Dendritic cell treated with granulocyte-macrophage colony-stimulating factor and Interleukin-4, amounts not matched to agents 40 ng/mL and 50 ng/mL, for 4 days (primary cell): ENCODE measurements around the gene ERBB2.
"Not testable (repeated sequence)": the region's sequence is repeated elsewhere in the genome, so short reads cannot be mapped to it uniquely, and the experiment has no call there.

Experiments used
- H3K27ac Mint-ChIP-seq: one replicate; pipeline ENCODE4 v1.8.0; 2022; ENCODE audit warnings: mild to moderate bottlenecking, mixed read lengths
- H3K27me3 Mint-ChIP-seq: one replicate; pipeline ENCODE4 v1.8.0; 2022; ENCODE audit warnings: mild to moderate bottlenecking, mixed read lengths
- H3K36me3 Mint-ChIP-seq: one replicate; pipeline ENCODE4 v1.8.0; 2022; ENCODE audit warnings: low read depth, mixed read lengths
- H3K4me1 Mint-ChIP-seq: one replicate; pipeline ENCODE4 v1.8.0; 2022; ENCODE audit warnings: low read depth, mixed read lengths
- H3K4me3 Mint-ChIP-seq: one replicate; pipeline ENCODE4 v1.8.0; 2022; ENCODE audit warnings: mild to moderate bottlenecking, moderate library complexity, mixed read lengths
- H3K9me3 Mint-ChIP-seq: one replicate; pipeline ENCODE4 v1.8.0; 2022; ENCODE audit warnings: mixed read lengths
- intact Hi-C: fragments of 100-400 bp; cut with micrococcal nuclease; formaldehyde crosslinking; loops from one replicate; pipeline ENCODE4 v1.15.0; 2022

The ERBB2 gene

DNA sequence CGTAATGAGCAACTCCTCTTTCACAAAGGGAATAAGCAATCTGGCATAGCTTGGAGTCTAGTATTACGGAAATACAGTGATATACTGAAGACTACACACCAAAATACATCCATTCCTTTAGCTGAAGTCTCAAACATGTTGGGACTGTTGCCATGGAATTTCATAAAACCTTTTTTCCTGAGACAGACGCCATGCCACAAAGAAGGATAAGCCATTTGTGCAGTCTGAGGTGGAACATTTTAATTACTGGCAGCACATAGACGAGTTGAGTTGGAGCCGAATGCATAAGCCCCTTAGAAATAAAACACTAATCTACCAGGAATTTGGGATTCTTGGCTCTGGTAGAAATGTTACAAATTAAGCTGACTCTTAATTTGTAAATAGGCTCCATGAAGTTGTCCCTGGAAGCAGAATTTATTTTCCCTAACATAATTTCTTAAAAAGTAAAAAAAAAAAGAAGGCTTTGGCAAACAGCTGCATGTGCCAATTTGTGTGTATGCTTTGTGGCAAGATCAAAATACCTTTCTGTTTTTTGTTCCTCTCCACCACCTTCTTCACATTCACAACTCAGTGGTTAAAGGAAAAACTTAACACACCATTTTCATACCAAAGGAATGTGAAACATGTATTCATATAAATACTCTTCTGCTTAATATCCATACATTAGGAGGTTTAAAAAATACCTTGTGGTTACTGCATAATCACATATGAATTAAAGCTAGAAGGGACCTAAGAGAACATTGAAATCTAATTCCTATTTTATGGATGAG, 63.4 kb downstream of the ERBB2 start:
- H3K27me3 Mint-ChIP-seq, result peaks cover 57% of the 10 kb centered on the region
- peaks cover 39% of the 10 kb centered on the region for H3K4me1 Mint-ChIP-seq
- H3K4me3 Mint-ChIP-seq, result no peak overlapping the region
- no peaks in the 10 kb centered on the region for H3K36me3 Mint-ChIP-seq
- H3K9me3 Mint-ChIP-seq, result no peaks in the 10 kb centered on the region
- intact Hi-C loops, result no loop called here
- no peak overlapping the region for H3K27ac Mint-ChIP-seq

DNA sequence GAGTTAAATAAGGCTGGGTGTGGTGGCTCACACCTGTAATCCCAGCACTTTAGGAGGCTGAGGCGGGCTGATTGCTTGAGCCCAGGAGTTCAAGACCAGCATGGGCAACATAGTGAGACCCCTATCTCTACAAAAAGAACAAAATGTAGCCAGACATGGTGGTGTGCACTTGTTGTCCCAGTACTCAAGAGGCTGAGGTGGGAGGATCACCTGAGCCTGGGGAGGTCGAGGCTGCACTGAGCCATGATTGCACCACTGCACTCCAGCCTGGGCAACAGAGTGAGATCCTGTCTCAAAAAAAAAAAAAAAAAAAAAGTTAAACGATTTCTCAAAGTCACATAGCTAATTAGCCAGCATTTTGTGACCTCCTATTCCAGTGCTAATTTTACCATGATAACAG, 64.3 kb downstream of the ERBB2 start:
- H3K4me3 Mint-ChIP-seq, H3K27ac Mint-ChIP-seq, intact Hi-C loops, H3K9me3 Mint-ChIP-seq, H3K36me3 Mint-ChIP-seq: not testable (repeated sequence)
- Mint-ChIP-seq H3K27me3 (peaks cover 58% of the 10 kb centered on the region), H3K4me1 (peaks cover 30% of the 10 kb centered on the region)

DNA sequence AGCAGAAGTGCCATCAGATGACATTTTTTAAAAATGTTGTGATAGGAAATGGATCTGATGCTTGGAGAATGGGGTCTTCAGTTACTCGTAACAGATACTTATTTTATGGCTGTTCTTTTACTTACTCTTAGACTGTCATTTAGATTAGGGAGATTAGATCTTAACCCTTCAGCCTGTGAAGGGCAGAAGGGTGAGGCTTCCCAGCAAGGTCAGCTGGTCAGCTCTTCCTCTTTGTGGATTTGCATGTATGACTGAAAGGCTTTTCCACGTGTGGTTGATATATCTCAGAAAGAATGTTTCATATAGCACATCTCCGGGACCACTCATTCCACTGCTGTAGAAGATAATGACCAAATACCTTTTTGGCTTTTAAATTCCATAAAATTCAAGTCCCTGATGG, 65.3 kb downstream of the ERBB2 start:
- Mint-ChIP-seq H3K36me3 (no peaks in the 10 kb centered on the region), H3K4me3 (no peak overlapping the region), H3K9me3 (no peaks in the 10 kb centered on the region), H3K27ac (no peak overlapping the region), H3K4me1 (peaks cover 23% of the 10 kb centered on the region), H3K27me3 (peaks cover 54% of the 10 kb centered on the region)
- intact Hi-C loops, result no loop called here

DNA sequence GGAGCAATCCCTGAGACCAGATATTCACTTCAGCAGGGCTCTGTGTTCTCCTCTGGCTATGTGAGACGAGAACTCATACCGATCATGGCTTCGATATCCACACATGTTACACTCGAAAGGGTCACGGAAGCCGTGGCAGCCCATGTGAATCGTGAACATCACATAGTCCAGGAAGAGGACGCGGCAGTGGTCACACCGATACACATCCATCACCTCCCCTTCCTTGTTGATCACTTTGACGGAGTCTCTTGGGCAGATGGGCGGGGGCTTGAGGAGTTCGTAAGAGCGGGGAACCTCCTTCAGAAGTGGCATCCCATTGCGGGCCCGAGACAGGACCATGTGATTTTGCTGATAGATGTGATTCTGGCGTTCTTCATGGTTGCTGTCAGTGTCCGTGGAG, 65.9 kb downstream of the ERBB2 start:
- Mint-ChIP-seq H3K4me3 (no peak overlapping the region), H3K27ac (no peak overlapping the region), H3K27me3 (peaks cover 55% of the 10 kb centered on the region), H3K36me3 (no peaks in the 10 kb centered on the region), H3K4me1 (peaks cover 23% of the 10 kb centered on the region), H3K9me3 (no peaks in the 10 kb centered on the region)
- intact Hi-C loops, result no loop called here

DNA sequence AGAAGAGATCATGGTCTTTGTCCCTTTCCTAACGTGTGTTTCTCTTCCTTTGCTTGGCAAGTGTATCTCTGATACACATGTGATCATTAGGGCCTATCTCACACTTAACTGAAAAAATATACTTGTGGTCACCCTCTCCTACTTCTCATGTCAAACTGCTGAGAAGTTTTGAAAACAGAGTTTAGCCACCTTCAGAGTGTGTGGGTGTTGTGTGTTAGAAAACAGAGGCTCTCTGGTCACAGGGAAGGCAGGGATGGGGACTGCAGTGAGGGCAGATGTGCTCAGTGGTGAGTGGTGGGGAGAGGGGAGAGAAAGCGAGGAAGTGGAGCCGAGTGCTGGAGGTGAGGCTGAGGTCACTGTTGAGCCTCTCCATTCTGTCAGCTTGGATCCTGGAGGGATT, 67.3 kb downstream of the ERBB2 start:
- H3K4me3 Mint-ChIP-seq, result no peak overlapping the region
- no peaks in the 10 kb centered on the region for H3K9me3 Mint-ChIP-seq
- intact Hi-C loops, result no loop called here
- no peak overlapping the region for H3K27ac Mint-ChIP-seq
- H3K36me3 Mint-ChIP-seq, result no peaks in the 10 kb centered on the region
- H3K27me3 Mint-ChIP-seq, result peaks cover 57% of the 10 kb centered on the region
- peaks cover 24% of the 10 kb centered on the region for H3K4me1 Mint-ChIP-seq

DNA sequence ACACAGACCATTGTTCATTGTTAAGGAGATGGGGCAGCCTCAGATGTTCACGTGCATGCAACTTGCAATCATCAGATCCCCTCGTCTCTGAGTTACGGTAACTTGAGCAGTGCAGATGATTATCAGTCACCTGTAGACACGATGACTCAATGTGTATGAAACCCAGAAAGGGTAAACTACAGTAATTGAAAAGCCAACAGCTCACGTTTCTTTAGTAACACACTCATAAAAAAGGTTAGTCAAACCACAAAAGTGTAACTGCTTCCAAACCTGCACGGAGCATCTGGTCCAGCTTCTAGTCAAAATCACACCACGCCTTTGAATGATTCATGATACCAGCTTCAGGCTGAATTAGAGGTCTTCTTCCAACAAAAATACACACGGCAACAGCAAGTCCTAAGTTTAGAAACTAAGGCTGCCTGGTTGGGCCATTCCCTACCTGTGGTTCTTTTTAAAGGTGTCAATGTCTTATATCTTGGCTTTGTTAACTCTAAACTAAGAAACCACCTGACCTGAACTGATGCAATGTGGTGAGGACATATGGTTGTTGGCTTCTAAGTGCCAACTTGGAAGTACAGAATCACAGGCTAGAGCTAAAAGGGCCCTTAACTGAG, 70.2 kb downstream of the ERBB2 start:
- Mint-ChIP-seq H3K27ac (no peak overlapping the region), H3K4me3 (no peak overlapping the region)

DNA sequence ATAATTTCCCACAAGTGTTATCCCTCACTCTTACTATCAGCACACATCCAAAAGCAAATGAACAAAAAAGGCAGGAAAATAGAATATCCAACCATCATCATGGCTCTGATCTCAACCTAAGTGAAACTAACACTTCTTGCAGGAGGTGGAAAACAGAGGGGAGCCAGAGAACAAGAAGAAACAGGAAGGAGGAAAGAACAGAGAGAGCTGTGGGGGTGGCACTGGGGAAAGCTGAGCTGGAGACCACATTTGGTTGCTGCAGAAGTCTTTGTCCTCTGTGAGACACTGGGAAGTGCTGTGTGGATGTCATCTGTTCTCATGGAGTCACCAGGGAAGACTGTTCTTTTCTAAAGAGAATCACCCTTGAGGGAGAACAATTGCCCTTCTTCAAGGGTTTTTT, 72.6 kb downstream of the ERBB2 start:
- peaks cover 12% of the 10 kb centered on the region for H3K4me1 Mint-ChIP-seq
- H3K27ac Mint-ChIP-seq, result no peak overlapping the region
- H3K27me3 Mint-ChIP-seq, result peaks cover 57% of the 10 kb centered on the region
- no peak overlapping the region for H3K4me3 Mint-ChIP-seq
- intact Hi-C loops, result no loop called here
- no peaks in the 10 kb centered on the region for H3K36me3 Mint-ChIP-seq
- H3K9me3 Mint-ChIP-seq, result no peaks in the 10 kb centered on the region

More for the DNA sequence above, 70.2 kb downstream of the ERBB2 start:
- Mint-ChIP-seq H3K27me3 (peaks cover 54% of the 10 kb centered on the region), H3K9me3 (no peaks in the 10 kb centered on the region), H3K4me1 (peaks cover 27% of the 10 kb centered on the region), H3K36me3 (no peaks in the 10 kb centered on the region)
- intact Hi-C loops, result no loop called here

DNA sequence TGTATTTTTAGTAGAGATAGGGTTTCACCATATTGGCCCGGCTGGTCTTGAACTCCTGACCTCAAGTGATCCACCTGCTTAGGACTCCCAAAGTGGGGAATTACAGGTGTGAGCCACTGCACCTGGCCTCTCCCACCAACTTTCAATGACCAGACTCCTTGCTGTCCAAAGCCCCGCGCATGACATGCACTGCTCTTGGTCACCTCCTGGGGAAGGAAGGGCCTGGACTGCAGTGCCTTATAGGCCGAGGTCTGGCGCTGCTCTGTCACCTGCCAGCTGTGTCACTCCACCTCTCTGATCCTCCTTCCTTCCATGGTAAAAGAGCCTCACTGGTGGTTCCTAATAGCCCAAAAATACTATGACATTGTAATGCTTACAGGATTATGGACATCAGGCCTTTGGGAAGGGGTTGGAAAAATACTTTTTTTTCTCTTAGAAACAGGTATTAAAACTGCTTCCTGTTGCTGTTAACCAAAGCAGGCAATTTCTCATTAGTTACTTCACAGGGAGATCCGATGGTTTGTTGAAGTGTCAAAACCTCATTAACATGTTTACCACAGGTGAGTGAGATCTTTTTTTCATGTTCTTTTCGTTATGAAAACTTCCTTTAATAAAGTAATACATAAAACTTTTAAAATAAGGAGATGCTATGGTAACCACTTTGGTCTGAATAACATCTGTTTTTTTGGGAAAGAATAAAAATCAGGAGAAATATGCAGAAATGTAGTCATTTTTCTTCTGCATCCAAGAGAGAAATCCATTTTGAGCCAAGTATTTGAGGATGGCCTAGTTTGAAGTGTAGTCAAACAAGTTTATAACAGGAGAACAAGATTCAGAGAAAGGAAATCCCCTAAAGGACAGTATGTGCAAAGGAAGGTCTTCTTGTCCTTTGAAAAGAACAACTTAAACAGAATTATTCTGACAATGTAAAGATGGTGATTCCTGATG, 73.4 kb downstream of the ERBB2 start:
- H3K4me3 Mint-ChIP-seq, result no peak overlapping the region
- intact Hi-C loops, result no loop called here
- H3K27ac Mint-ChIP-seq, result no peak overlapping the region
- H3K36me3 Mint-ChIP-seq, result no peaks in the 10 kb centered on the region
- peaks cover 14% of the 10 kb centered on the region for H3K4me1 Mint-ChIP-seq
- H3K9me3 Mint-ChIP-seq, result no peaks in the 10 kb centered on the region
- peaks cover 60% of the 10 kb centered on the region for H3K27me3 Mint-ChIP-seq

DNA sequence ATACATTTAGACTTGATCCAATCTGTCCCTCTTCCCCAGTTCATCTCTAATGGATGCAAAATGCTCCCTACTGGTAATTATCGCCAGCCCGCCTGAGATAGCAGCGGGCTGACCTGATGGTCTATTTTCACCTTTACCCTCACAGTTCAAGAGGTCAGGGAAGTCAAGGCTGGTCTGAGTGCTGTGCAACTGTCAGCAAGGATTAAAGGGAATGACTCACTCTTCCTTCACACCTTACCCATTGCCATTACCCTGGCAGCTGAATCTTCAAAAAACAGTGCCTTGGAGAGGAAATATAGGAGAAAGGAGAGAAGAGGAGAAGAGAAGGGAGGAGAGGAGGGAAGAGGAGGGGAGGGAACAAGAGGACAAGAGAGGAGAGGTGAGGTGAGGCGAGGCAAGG, 74.2 kb downstream of the ERBB2 start:
- H3K9me3 Mint-ChIP-seq, result no peaks in the 10 kb centered on the region
- peaks cover 14% of the 10 kb centered on the region for H3K4me1 Mint-ChIP-seq
- H3K4me3 Mint-ChIP-seq, result no peak overlapping the region
- intact Hi-C loops, result no loop called here
- H3K27me3 Mint-ChIP-seq, result peaks cover 62% of the 10 kb centered on the region
- H3K27ac Mint-ChIP-seq, result no peak overlapping the region
- H3K36me3 Mint-ChIP-seq, result no peaks in the 10 kb centered on the region

DNA sequence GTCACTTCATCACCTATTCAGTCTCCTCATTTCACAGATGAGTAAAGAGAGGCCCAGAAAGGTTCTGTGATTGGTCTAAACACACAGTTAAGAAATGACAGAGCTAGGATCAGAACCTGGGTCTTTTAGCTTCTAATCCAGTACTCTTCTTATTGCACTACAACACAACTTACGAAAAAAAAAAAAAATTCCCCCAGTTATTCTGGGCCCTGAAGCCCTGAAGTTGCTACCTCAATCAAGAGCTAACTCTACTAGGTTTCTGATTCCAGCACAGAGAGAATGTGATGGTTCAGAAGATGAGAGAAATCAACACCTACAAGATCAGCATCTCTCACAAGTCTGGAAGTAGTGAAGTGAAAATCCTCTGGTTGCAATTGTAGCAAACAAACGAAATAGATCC, 75.2 kb downstream of the ERBB2 start:
- Mint-ChIP-seq H3K4me1 (peaks cover 14% of the 10 kb centered on the region), H3K27me3 (peaks cover 65% of the 10 kb centered on the region), H3K4me3 (no peak overlapping the region), H3K36me3 (no peaks in the 10 kb centered on the region), H3K9me3 (no peaks in the 10 kb centered on the region), H3K27ac (no peak overlapping the region)
- intact Hi-C loops, result no loop called here

DNA sequence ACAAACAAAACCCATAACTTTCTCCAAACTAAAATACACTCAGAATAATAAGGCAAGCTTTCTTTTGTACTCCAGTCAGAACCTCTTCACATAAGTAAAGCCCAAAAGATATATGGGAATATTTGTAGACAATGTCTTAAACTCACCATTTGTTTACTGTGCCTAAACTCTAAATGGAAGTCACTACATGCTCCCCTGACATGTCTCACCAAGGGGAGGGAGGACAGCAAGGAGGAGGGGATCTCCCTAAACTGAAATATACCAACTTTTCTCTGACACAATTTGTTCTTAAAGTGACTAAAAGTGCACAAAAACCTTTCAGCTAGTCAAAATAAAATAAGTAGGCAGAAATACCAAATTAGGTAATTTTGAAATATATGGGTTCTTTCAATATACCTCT, 76.4 kb downstream of the ERBB2 start:
- no peak overlapping the region for H3K4me3 Mint-ChIP-seq
- H3K27ac Mint-ChIP-seq, result no peak overlapping the region
- H3K27me3 Mint-ChIP-seq, result peaks cover 65% of the 10 kb centered on the region
- no peaks in the 10 kb centered on the region for H3K9me3 Mint-ChIP-seq
- peaks cover 20% of the 10 kb centered on the region for H3K4me1 Mint-ChIP-seq
- no peaks in the 10 kb centered on the region for H3K36me3 Mint-ChIP-seq
- intact Hi-C loops, result no loop called here

DNA sequence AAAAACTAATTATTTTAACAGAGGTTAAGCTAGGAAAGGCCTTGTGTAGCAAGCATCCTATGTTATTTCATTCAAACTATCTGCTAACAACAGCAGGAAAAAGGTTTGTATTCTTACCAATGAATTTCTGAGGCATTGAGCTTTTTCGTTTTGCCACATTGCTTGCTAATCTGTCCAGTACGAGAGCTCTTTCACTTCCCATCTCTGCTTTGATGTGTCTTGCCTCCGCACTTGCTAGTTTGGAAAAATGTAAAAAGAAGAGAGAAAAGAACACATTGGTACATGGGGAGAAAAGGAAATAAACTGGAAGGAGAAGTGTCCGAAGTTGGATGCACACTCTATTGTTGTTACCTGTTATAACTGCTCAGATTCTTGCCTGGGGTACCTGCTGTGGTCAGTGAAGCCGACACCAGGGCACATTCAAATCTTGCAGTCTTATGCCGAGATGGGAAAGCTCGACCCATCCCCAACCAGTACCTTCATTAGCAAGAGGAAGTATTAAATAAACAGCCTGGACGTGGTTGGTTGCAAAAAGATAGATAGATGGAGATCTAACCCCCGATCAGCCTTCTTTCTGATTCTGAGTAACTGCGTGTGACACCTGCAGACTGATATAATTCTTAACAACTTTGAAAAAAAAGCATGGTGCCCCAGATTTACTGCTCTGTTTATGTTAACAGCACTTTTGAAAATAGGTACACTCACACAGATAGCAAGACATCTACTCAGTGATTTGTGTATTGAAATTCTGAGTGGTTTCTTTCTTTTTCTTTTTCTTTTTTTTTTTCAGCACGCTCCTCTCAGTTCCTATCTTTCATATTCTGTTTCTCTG, 77.9 kb downstream of the ERBB2 start:
- Mint-ChIP-seq H3K27me3 (peaks cover 69% of the 10 kb centered on the region), H3K4me1 (peaks cover 28% of the 10 kb centered on the region), H3K9me3 (no peaks in the 10 kb centered on the region), H3K27ac (no peak overlapping the region), H3K36me3 (no peaks in the 10 kb centered on the region), H3K4me3 (no peak overlapping the region)
- intact Hi-C loops, result no loop called here
